ENCODE results near the gene NDUFC2. TPM values are rescaled to one million over a fixed set of nuclear protein-coding genes. Genes with fewer than 3 reads are reported as not detected.

The NDUFC2 gene
- total and polyA plus RNA-seq, 2 donors (not counting 3 experiments of a cell fraction or from before 2014, with no cell fraction given): 226 to 318 TPM

DNA sequence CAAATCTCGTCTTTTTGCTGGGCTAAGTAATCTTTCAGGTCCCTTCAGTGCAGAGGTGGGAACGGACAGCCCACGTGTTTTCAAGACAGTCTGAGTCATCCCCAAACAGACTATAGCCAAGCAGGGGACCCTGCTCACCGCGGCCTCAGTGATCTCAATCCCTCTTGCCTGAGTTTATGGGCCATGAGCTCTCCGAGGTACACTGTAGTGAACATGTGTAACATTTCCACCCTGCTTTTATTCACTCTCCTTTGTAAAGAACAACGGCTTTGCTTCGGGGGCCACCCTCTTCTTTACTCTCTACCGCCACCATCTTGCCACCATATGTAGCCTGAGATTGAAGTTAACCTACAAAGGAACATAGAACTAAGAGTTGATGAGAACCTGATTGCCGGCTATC lies 45.0 kb downstream of the NDUFC2 start:
- FAIRE-seq: no peak
- Histone ChIP-seq H2AFZ (ENCODE audit: low read depth, low read length) (no peak overlapping the region), H3K27me3 (ENCODE audit: control insufficient read depth in 2 of 2, insufficient read depth in 2 of 2, low read length in 2 of 2) (no peaks in the 10 kb centered on the region), H4K20me1 (replicated peaks; ENCODE audit: control insufficient read depth, extremely low read depth, insufficient read depth, low read length) (no peaks in the 10 kb centered on the region), H3K9me1 (replicated peaks; ENCODE audit: control insufficient read depth, extremely low read depth, insufficient read depth, low read length) (no peaks in the 10 kb centered on the region), H3K27ac (ENCODE audit: insufficient read depth, low read depth, low read length) (no peak overlapping the region), H3K4me1 (ENCODE audit: control insufficient read depth, extremely low read depth, insufficient read depth, low read length) (peaks cover 17% of the 10 kb centered on the region), H3K4me3 (replicated peaks in 1 of 3; ENCODE audit: insufficient read depth in 1 of 3, low read depth in 1 of 3, low read length in 3 of 3) (no peak overlapping the region), H3K4me2 (ENCODE audit: insufficient read depth, low read length) (no peak overlapping the region), H3K79me2 (ENCODE audit: control insufficient read depth, insufficient read depth, low read length) (no peaks in the 10 kb centered on the region), H3K9ac (replicated peaks; ENCODE audit: extremely low read depth, insufficient read depth, low read length) (no peak overlapping the region), H3K9me3 (replicated peaks; ENCODE audit: control insufficient read depth, insufficient read depth, low read length) (no peaks in the 10 kb centered on the region), H3K36me3 (ENCODE audit: control insufficient read depth in 2 of 2, extremely low read depth in 1 of 2, insufficient read depth in 2 of 2, low read length in 2 of 2) (no peaks in the 10 kb centered on the region)
- POLR2A ChIA-PET: no interaction called here
- dilution Hi-C loops (cut with MboI; ENCODE audit: extremely low pct_ligation_motif_present, low sequenced_read_pairs): no loop called here
- no peak for TF ChIP-seq MYC (IDR thresholded peaks at IDR 0.05; ENCODE audit: low read depth, low read length)
- no peak for TF ChIP-seq GATA2 (IDR thresholded peaks at IDR 0.05; ENCODE audit: insufficient read depth, insufficient read length, low read depth, low read length)
- TF ChIP-seq, protein P1, sequence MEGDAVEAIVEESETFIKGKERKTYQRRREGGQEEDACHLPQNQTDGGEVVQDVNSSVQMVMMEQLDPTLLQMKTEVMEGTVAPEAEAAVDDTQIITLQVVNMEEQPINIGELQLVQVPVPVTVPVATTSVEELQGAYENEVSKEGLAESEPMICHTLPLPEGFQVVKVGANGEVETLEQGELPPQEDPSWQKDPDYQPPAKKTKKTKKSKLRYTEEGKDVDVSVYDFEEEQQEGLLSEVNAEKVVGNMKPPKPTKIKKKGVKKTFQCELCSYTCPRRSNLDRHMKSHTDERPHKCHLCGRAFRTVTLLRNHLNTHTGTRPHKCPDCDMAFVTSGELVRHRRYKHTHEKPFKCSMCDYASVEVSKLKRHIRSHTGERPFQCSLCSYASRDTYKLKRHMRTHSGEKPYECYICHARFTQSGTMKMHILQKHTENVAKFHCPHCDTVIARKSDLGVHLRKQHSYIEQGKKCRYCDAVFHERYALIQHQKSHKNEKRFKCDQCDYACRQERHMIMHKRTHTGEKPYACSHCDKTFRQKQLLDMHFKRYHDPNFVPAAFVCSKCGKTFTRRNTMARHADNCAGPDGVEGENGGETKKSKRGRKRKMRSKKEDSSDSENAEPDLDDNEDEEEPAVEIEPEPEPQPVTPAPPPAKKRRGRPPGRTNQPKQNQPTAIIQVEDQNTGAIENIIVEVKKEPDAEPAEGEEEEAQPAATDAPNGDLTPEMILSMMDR (IDR thresholded peaks at IDR 0.05; ENCODE audit: extremely low read depth in 1 of 2, insufficient read depth in 1 of 2, low read depth in 1 of 2, low read length in 2 of 2): no peak
- no peak for TF ChIP-seq POLR2A (IDR thresholded peaks at IDR 0.05; ENCODE audit: low read depth, low read length)
- TF ChIP-seq, protein P2, sequence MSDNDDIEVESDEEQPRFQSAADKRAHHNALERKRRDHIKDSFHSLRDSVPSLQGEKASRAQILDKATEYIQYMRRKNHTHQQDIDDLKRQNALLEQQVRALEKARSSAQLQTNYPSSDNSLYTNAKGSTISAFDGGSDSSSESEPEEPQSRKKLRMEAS (IDR thresholded peaks at IDR 0.05; ENCODE audit: insufficient read depth, insufficient read length): no peak
- no peak for TF ChIP-seq POLR2AphosphoS5 (IDR thresholded peaks at IDR 0.05; ENCODE audit: insufficient read depth, low read depth, low read length)
- TF ChIP-seq EZH2 (IDR thresholded peaks at IDR 0.05; ENCODE audit: borderline replicate concordance, low read depth, low read length, severe bottlenecking): no peak
- no peak for TF ChIP-seq FOS (IDR thresholded peaks at IDR 0.05; ENCODE audit: borderline replicate concordance, insufficient read depth, low read length)
- TF ChIP-seq JUN (IDR thresholded peaks at IDR 0.05; ENCODE audit: borderline replicate concordance, insufficient read depth, insufficient read length, low read depth): no peak
- DNase-seq (ENCODE audit: low read depth, low spot score): no peak
- BruUV-seq (replicated peaks): no TSS peak
- intact Hi-C loops (cut with micrococcal nuclease): no loop called here
- CTCF ChIA-PET: interaction anchor here (1.0 to 1.4 kb wide), 2 partner anchors 11 to 26 kb away, joined by 4 read pairs; no protein-coding TSS in a partner anchor

Data from endothelial cell of umbilical vein (primary cell).